HUES6 (cell line): ENCODE data around the gene EIF2AK3.
"Not testable (repeated sequence)": the region's sequence is repeated elsewhere in the genome, so short reads cannot be mapped to it uniquely, and the experiment has no call there.

ENCODE experiments used
- H3K27ac ChIP-seq: 2 replicates; pipeline ENCODE4 v1.7.0; 2013; ENCODE audit warnings: low read depth, mild to moderate bottlenecking, low read length, inconsistent platforms
- H3K27me3 ChIP-seq: 2 replicates; pipeline ENCODE4 v1.6.1; 2013; ENCODE audit warnings: low read length; ENCODE audit not compliant: control insufficient read depth, insufficient read depth
- H3K36me3 ChIP-seq: 2 replicates; pipeline ENCODE4 v1.6.1; 2013; ENCODE audit warnings: low read length; ENCODE audit not compliant: control insufficient read depth, insufficient read depth
- H3K4me1 ChIP-seq: 2 replicates; pipeline ENCODE4 v1.6.1; 2013; ENCODE audit warnings: low read length; ENCODE audit not compliant: control insufficient read depth, insufficient read depth
- H3K4me3 ChIP-seq: 2 replicates; pipeline ENCODE4 v1.5.1; 2013; ENCODE audit warnings: low read depth, low read length
- H3K9ac ChIP-seq: one replicate; pipeline ENCODE4 v1.6.1; 2013; ENCODE audit warnings: mild to moderate bottlenecking, low read length
- H3K9me3 ChIP-seq: 2 replicates; pipeline ENCODE4 v1.6.1; 2013; ENCODE audit warnings: low read depth, low read length; ENCODE audit not compliant: control insufficient read depth, insufficient read depth

Gene EIF2AK3

GRCh38 chr2:88564402-88564801 is 62.9 kb downstream of the EIF2AK3 start:
- Histone ChIP-seq H3K27me3 (no peaks in the 10 kb centered on the region), H3K27ac (no peak overlapping the region), H3K4me1 (peaks cover 12% of the 10 kb centered on the region), H3K9ac (no peak overlapping the region), H3K9me3 (no peaks in the 10 kb centered on the region), H3K36me3 (peaks cover 34% of the 10 kb centered on the region), H3K4me3 (no peak overlapping the region)

GRCh38 chr2:88563129-88563528 is 64.1 kb downstream of the EIF2AK3 start:
- no peaks in the 10 kb centered on the region for H3K9me3 ChIP-seq
- H3K4me3 ChIP-seq, result no peak overlapping the region
- H3K9ac ChIP-seq, result no peak overlapping the region
- no peaks in the 10 kb centered on the region for H3K27me3 ChIP-seq
- peaks cover 12% of the 10 kb centered on the region for H3K4me1 ChIP-seq
- no peak overlapping the region for H3K27ac ChIP-seq
- H3K36me3 ChIP-seq, result peaks cover 27% of the 10 kb centered on the region

GRCh38 chr2:88561646-88562388 is 65.4 kb downstream of the EIF2AK3 start:
- Histone ChIP-seq H3K4me3 (no peak overlapping the region), H3K4me1 (peaks cover 12% of the 10 kb centered on the region), H3K27me3 (no peaks in the 10 kb centered on the region), H3K36me3 (peaks cover 35% of the 10 kb centered on the region), H3K9ac (no peak overlapping the region), H3K9me3 (no peaks in the 10 kb centered on the region), H3K27ac (0 out of 2 replicates have a peak overlapping the region, but pooled peaks have one; percentile 20)

- Histone ChIP-seq H3K27ac (no peak overlapping the region), H3K36me3 (peaks cover 40% of the 10 kb centered on the region), H3K9ac (no peak overlapping the region), H3K4me1 (peaks cover 12% of the 10 kb centered on the region), H3K4me3 (no peak overlapping the region), H3K27me3 (no peaks in the 10 kb centered on the region), H3K9me3 (no peaks in the 10 kb centered on the region)
These were observed 66.5 kb downstream of the EIF2AK3 start for GRCh38 chr2:88560619-88561307.

GRCh38 chr2:88557290-88557689 is 70.0 kb downstream of the EIF2AK3 start:
- H3K9me3 ChIP-seq, result no peaks in the 10 kb centered on the region
- H3K4me3 ChIP-seq, result no peak overlapping the region
- no peak overlapping the region for H3K9ac ChIP-seq
- H3K27me3 ChIP-seq, result no peaks in the 10 kb centered on the region
- H3K27ac ChIP-seq, result no peak overlapping the region
- peaks cover 40% of the 10 kb centered on the region for H3K36me3 ChIP-seq
- H3K4me1 ChIP-seq, result 0 out of 2 replicates have a peak, but pooled peaks cover 2% of the 10 kb centered on the region

- H3K27ac ChIP-seq, result no peak overlapping the region
- no peaks in the 10 kb centered on the region for H3K4me1 ChIP-seq
- H3K9ac ChIP-seq, result no peak overlapping the region
- H3K9me3 ChIP-seq, result no peaks in the 10 kb centered on the region
- peaks cover 34% of the 10 kb centered on the region for H3K36me3 ChIP-seq
- H3K4me3 ChIP-seq, result no peak overlapping the region
- H3K27me3 ChIP-seq, result no peaks in the 10 kb centered on the region
These were observed 71.2 kb downstream of the EIF2AK3 start for GRCh38 chr2:88556026-88556425.

- no peaks in the 10 kb centered on the region for H3K27me3 ChIP-seq
- no peak overlapping the region for H3K27ac ChIP-seq
- peaks cover 16% of the 10 kb centered on the region for H3K36me3 ChIP-seq
- H3K4me3 ChIP-seq, result no peak overlapping the region
- no peak overlapping the region for H3K9ac ChIP-seq
- H3K4me1 ChIP-seq, result peaks cover 10% of the 10 kb centered on the region; the same call in 1 of the 2 replicates
- H3K9me3 ChIP-seq, result no peaks in the 10 kb centered on the region
These were observed 73.1 kb downstream of the EIF2AK3 start for GRCh38 chr2:88554189-88554588.

GRCh38 chr2:88549616-88550292 is 77.5 kb downstream of the EIF2AK3 start:
- peak overlapping the region; percentile 50 for H3K9ac ChIP-seq
- H3K4me1 ChIP-seq, result peaks cover 10% of the 10 kb centered on the region; the same call in 1 of the 2 replicates
- H3K4me3 ChIP-seq, result peak overlapping the region; percentile 59
- no peak overlapping the region; the same call in 1 of the 2 replicates for H3K27ac ChIP-seq
- H3K27me3 ChIP-seq, result no peaks in the 10 kb centered on the region
- H3K9me3 ChIP-seq, result no peaks in the 10 kb centered on the region
- no peaks in the 10 kb centered on the region for H3K36me3 ChIP-seq

GRCh38 chr2:88546291-88546690 is 81.0 kb downstream of the EIF2AK3 start:
- H3K9ac ChIP-seq, H3K27ac ChIP-seq: not testable (repeated sequence)
- peaks cover 10% of the 10 kb centered on the region; the same call in 1 of the 2 replicates for H3K4me1 ChIP-seq

GRCh38 chr2:88545118-88545517 is 82.1 kb downstream of the EIF2AK3 start:
- no peak overlapping the region for H3K4me3 ChIP-seq
- peaks cover 4% of the 10 kb centered on the region for H3K36me3 ChIP-seq
- no peak overlapping the region for H3K27ac ChIP-seq
- no peak overlapping the region for H3K9ac ChIP-seq
- H3K27me3 ChIP-seq, result no peaks in the 10 kb centered on the region
- H3K4me1 ChIP-seq, result peaks cover 5% of the 10 kb centered on the region; the same call in 1 of the 2 replicates
- peaks cover 10% of the 10 kb centered on the region; the same call in 1 of the 2 replicates for H3K9me3 ChIP-seq

More at GRCh38 chr2:88546291-88546690, 81.0 kb downstream of the EIF2AK3 start:
- H3K36me3 ChIP-seq, H3K27me3 ChIP-seq, H3K9me3 ChIP-seq, H3K4me3 ChIP-seq: not testable (repeated sequence)
